Stomach (tissue), 4 donors: ENCODE results near the gene ATP8A2.

Experiments
- EP300 ChIP-seq: sonication (generic); formaldehyde crosslinking; IDR thresholded peaks from one replicate; pipeline ENCODE4 v1.6.1; 2017; ENCODE audit warnings: antibody characterized with exemption
- POLR2A ChIP-seq, 4 donors: fragments of 450-650 bp; IDR thresholded peaks; one replicate each; pipeline ENCODE4 v1.6.1; 2016; ENCODE audit warnings: antibody characterized with exemption in 4 of 4, control low read depth in 2 of 4, mild to moderate bottlenecking in 1 of 4, moderate library complexity in 1 of 4
- POLR2AphosphoS5 ChIP-seq, 3 donors: sonication (generic); formaldehyde crosslinking; IDR thresholded peaks; one replicate each; pipeline ENCODE4 v1.6.1; 2016; ENCODE audit warnings: antibody characterized with exemption in 3 of 3
- TF ChIP-seq, protein P1 (sequence below), 7 experiments: fragments of 450-650 bp in 4 of 7; fragments of 200-600 bp in 3 of 7; sonication (generic) in 3 of 7; IDR thresholded peaks; one replicate each; pipeline ENCODE4 v1.5.1; 2016 to 2019; ENCODE audit warnings: antibody characterized with exemption in 7 of 7, control low read depth in 2 of 7, mild to moderate bottlenecking in 1 of 7

- TF ChIP-seq, protein P1, sequence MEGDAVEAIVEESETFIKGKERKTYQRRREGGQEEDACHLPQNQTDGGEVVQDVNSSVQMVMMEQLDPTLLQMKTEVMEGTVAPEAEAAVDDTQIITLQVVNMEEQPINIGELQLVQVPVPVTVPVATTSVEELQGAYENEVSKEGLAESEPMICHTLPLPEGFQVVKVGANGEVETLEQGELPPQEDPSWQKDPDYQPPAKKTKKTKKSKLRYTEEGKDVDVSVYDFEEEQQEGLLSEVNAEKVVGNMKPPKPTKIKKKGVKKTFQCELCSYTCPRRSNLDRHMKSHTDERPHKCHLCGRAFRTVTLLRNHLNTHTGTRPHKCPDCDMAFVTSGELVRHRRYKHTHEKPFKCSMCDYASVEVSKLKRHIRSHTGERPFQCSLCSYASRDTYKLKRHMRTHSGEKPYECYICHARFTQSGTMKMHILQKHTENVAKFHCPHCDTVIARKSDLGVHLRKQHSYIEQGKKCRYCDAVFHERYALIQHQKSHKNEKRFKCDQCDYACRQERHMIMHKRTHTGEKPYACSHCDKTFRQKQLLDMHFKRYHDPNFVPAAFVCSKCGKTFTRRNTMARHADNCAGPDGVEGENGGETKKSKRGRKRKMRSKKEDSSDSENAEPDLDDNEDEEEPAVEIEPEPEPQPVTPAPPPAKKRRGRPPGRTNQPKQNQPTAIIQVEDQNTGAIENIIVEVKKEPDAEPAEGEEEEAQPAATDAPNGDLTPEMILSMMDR (IDR thresholded peaks at IDR 0.05) = no peak
- no peak for TF ChIP-seq POLR2AphosphoS5 (IDR thresholded peaks at IDR 0.05)
- no peak for TF ChIP-seq EP300
- TF ChIP-seq POLR2A (IDR thresholded peaks at IDR 0.05) = no peak
These were observed 573.8 kb downstream of the ATP8A2 start for GRCh38 chr13:25945596-25945995.
